Neural cell (in vitro differentiated cells): ENCODE results near the gene ALX1. TPM values are rescaled to one million over a fixed set of nuclear protein-coding genes. Genes with fewer than 3 reads are reported as not detected.
A peak's percentile ranks its signal among the peaks of the same experiment; 100 is the strongest.

Experiments
- H2AFZ ChIP-seq: fragments of 200-600, 300-800 bp; sonication (generic), shearing (Covaris generic); 2 replicates; pipeline ENCODE4 v1.6.0; 2014; ENCODE audit warnings: low read depth, mild to moderate bottlenecking, antibody characterized with exemption, low read length, moderate library complexity
- H3F3A ChIP-seq: fragments of 200-600 bp; shearing (Covaris generic); 2 replicates; pipeline ENCODE4 v1.6.1; 2016; ENCODE audit warnings: mild to moderate bottlenecking, moderate library complexity, mixed read lengths, antibody characterized with exemption, low read length; ENCODE audit not compliant: insufficient read depth, poor library complexity, severe bottlenecking
- H3K27ac ChIP-seq: fragments of 200-600, 300-800 bp; sonication (generic), shearing (Covaris generic); 2 replicates; pipeline ENCODE4 v1.5.1; 2014; ENCODE audit warnings: mild to moderate bottlenecking, low read length, moderate library complexity
- H3K27me3 ChIP-seq: fragments of 300-800, 200-600 bp; sonication (generic), shearing (Covaris generic); 2 replicates; pipeline ENCODE4 v1.6.0; 2014; ENCODE audit warnings: mild to moderate bottlenecking, low read depth, low read length, moderate library complexity; ENCODE audit not compliant: insufficient read depth
- H3K36me3 ChIP-seq: fragments of 300-800, 200-600 bp; sonication (generic), shearing (Covaris generic); 2 replicates; pipeline ENCODE4 v1.5.1; 2014; ENCODE audit warnings: mild to moderate bottlenecking, antibody characterized with exemption, low read length, moderate library complexity; ENCODE audit not compliant: insufficient read depth
- H3K4me2 ChIP-seq: fragments of 300-800, 200-600 bp; sonication (generic), shearing (Covaris generic); 2 replicates; pipeline ENCODE4 v1.6.0; 2014; ENCODE audit warnings: mild to moderate bottlenecking, low read length
- H3K4me3 ChIP-seq: fragments of 300-800, 200-600 bp; sonication (generic), shearing (Covaris generic); 2 replicates; pipeline ENCODE4 v1.5.1; 2014; ENCODE audit warnings: mild to moderate bottlenecking, low read length, moderate library complexity
- H3K79me2 ChIP-seq: fragments of 200-600 bp; shearing (Covaris generic); replicated peaks from 2 replicates; pipeline ENCODE4 v1.6.0; 2014; ENCODE audit warnings: mild to moderate bottlenecking, low read length, moderate library complexity; ENCODE audit not compliant: insufficient read depth
- H3K9ac ChIP-seq: fragments of 300-800, 200-600 bp; sonication (generic), shearing (Covaris generic); 2 replicates; pipeline ENCODE4 v1.6.1; 2016; ENCODE audit warnings: mild to moderate bottlenecking, low read length, mixed read lengths
- H3K9me2 ChIP-seq: fragments of 200-600 bp; shearing (Covaris generic); 2 replicates; pipeline ENCODE4 v1.6.1; 2016; ENCODE audit warnings: mild to moderate bottlenecking, low read length, mixed read lengths; ENCODE audit not compliant: insufficient read depth
- H3K9me3 ChIP-seq: fragments of 200-600, 300-800 bp; sonication (generic), shearing (Covaris generic); 2 replicates; pipeline ENCODE4 v1.6.1; 2016; ENCODE audit warnings: mild to moderate bottlenecking, mixed run types, low read length, moderate library complexity, mixed read lengths
- H4K20me1 ChIP-seq: fragments of 200-600 bp; shearing (Covaris generic); 2 replicates; pipeline ENCODE4 v1.6.1; 2016; ENCODE audit warnings: mild to moderate bottlenecking, mixed run types; ENCODE audit not compliant: insufficient read depth
- EP300 ChIP-seq: fragments of 450-650 bp; conservative IDR thresholded peaks from 2 replicates; pipeline ENCODE4 v1.6.1; 2014; ENCODE audit warnings: antibody characterized with exemption, mild to moderate bottlenecking, moderate library complexity; ENCODE audit not compliant: poor library complexity, severe bottlenecking
- EZH2 ChIP-seq: fragments of 200-600, 300-800 bp; shearing (Covaris generic), sonication (generic); IDR thresholded peaks from 2 replicates; pipeline ENCODE4 v1.6.1; 2014; ENCODE audit warnings: antibody characterized with exemption, low read length, borderline replicate concordance, mild to moderate bottlenecking; ENCODE audit not compliant: insufficient read depth, poor library complexity, severe bottlenecking
- MXI1 ChIP-seq: fragments of 450-650 bp; conservative IDR thresholded peaks from 2 replicates; pipeline ENCODE4 v1.6.1; 2014; ENCODE audit warnings: antibody characterized with exemption, mild to moderate bottlenecking; ENCODE audit not compliant: poor library complexity, severe bottlenecking
- POLR2AphosphoS5 ChIP-seq: IDR thresholded peaks from 2 replicates; pipeline ENCODE4 v1.6.1; 2012
- RAD21 ChIP-seq: fragments of 450-650 bp; conservative IDR thresholded peaks from 2 replicates; pipeline ENCODE4 v1.6.1; 2014; ENCODE audit warnings: antibody characterized with exemption, mild to moderate bottlenecking, moderate library complexity
- SMC3 ChIP-seq: fragments of 450-650 bp; conservative IDR thresholded peaks from 2 replicates; pipeline ENCODE4 v1.6.1; 2014; ENCODE audit warnings: antibody characterized with exemption, mild to moderate bottlenecking, moderate library complexity; ENCODE audit not compliant: poor library complexity
- TAF1 ChIP-seq: IDR thresholded peaks from 2 replicates; pipeline ENCODE4 v1.6.1; 2012; ENCODE audit warnings: low read depth
- polyA plus RNA-seq: library from polyadenylated mRNA; depleted of rRNA; stranded (reverse); fragments of >200 nt; gene quantifications from 2 replicates; pipeline ENCODE4 v1.2.3, GENCODE V29; 2014
- TF ChIP-seq, protein P1 (sequence below): fragments of 450-650 bp; IDR thresholded peaks from 2 replicates; pipeline ENCODE4 v1.5.1; 2014; ENCODE audit warnings: antibody characterized with exemption, mild to moderate bottlenecking, moderate library complexity; ENCODE audit not compliant: poor library complexity, severe bottlenecking
- TF ChIP-seq, protein P2 (sequence below): IDR thresholded peaks from 2 replicates; pipeline ENCODE4 v1.6.1; 2012; ENCODE audit warnings: borderline replicate concordance

ALX1 gene
- polyA plus RNA-seq, 1 donor from 2014 or later: 0.43 TPM

DNA sequence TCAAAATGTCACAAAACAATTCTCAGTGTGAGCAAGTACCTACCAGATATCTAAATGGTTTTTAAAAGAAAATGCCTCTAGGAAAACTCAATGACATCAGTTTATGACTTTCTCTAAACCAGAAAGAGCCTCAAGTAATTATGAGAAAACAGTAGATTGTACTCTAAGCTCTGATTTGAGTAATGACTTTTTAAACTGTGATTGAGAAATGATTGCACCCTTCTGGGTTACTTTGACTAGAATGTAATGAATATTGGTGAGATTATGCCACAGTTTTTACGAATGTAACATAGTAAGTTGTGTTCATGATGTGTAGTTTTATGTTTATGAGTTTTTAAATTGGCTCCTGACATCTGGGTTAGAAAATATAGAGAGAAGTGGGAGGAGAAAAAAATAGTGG is 68.8 kb downstream of the ALX1 start:
- no peak overlapping the region for H3K4me2 ChIP-seq
- H3K27me3 ChIP-seq: no peaks in the 10 kb centered on the region
- H3K79me2 ChIP-seq: no peaks in the 10 kb centered on the region
- H3K27ac ChIP-seq: no peak overlapping the region
- no peaks in the 10 kb centered on the region for H3F3A ChIP-seq
- H2AFZ ChIP-seq: no peak overlapping the region
- H3K4me3 ChIP-seq: no peak overlapping the region
- no peaks in the 10 kb centered on the region for H4K20me1 ChIP-seq
- no peaks in the 10 kb centered on the region for H3K9me2 ChIP-seq
- no peak overlapping the region for H3K9ac ChIP-seq
- no peak for TF ChIP-seq MXI1
- TF ChIP-seq EZH2: no peak
- no peak for TF ChIP-seq SMC3
- TF ChIP-seq TAF1: no peak
- no peak for TF ChIP-seq RAD21
- no peak for TF ChIP-seq POLR2AphosphoS5
- no peak for TF ChIP-seq EP300
- TF ChIP-seq, protein P1, sequence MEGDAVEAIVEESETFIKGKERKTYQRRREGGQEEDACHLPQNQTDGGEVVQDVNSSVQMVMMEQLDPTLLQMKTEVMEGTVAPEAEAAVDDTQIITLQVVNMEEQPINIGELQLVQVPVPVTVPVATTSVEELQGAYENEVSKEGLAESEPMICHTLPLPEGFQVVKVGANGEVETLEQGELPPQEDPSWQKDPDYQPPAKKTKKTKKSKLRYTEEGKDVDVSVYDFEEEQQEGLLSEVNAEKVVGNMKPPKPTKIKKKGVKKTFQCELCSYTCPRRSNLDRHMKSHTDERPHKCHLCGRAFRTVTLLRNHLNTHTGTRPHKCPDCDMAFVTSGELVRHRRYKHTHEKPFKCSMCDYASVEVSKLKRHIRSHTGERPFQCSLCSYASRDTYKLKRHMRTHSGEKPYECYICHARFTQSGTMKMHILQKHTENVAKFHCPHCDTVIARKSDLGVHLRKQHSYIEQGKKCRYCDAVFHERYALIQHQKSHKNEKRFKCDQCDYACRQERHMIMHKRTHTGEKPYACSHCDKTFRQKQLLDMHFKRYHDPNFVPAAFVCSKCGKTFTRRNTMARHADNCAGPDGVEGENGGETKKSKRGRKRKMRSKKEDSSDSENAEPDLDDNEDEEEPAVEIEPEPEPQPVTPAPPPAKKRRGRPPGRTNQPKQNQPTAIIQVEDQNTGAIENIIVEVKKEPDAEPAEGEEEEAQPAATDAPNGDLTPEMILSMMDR: no peak
- TF ChIP-seq, protein P2, sequence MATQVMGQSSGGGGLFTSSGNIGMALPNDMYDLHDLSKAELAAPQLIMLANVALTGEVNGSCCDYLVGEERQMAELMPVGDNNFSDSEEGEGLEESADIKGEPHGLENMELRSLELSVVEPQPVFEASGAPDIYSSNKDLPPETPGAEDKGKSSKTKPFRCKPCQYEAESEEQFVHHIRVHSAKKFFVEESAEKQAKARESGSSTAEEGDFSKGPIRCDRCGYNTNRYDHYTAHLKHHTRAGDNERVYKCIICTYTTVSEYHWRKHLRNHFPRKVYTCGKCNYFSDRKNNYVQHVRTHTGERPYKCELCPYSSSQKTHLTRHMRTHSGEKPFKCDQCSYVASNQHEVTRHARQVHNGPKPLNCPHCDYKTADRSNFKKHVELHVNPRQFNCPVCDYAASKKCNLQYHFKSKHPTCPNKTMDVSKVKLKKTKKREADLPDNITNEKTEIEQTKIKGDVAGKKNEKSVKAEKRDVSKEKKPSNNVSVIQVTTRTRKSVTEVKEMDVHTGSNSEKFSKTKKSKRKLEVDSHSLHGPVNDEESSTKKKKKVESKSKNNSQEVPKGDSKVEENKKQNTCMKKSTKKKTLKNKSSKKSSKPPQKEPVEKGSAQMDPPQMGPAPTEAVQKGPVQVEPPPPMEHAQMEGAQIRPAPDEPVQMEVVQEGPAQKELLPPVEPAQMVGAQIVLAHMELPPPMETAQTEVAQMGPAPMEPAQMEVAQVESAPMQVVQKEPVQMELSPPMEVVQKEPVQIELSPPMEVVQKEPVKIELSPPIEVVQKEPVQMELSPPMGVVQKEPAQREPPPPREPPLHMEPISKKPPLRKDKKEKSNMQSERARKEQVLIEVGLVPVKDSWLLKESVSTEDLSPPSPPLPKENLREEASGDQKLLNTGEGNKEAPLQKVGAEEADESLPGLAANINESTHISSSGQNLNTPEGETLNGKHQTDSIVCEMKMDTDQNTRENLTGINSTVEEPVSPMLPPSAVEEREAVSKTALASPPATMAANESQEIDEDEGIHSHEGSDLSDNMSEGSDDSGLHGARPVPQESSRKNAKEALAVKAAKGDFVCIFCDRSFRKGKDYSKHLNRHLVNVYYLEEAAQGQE: no peak
- H3K36me3 ChIP-seq: no peaks in the 10 kb centered on the region
- no peaks in the 10 kb centered on the region for H3K9me3 ChIP-seq

GRCh38 chr12:85350356-85350755 is 70.3 kb downstream of the ALX1 start:
- Histone ChIP-seq H3K36me3 (no peaks in the 10 kb centered on the region), H3K27ac (no peak overlapping the region), H3K9ac (no peak overlapping the region), H3K4me3 (no peak overlapping the region), H3K9me3 (no peaks in the 10 kb centered on the region), H3K9me2 (no peaks in the 10 kb centered on the region), H2AFZ (no peak overlapping the region), H3K79me2 (no peaks in the 10 kb centered on the region), H3F3A (no peaks in the 10 kb centered on the region), H3K27me3 (no peaks in the 10 kb centered on the region), H4K20me1 (no peaks in the 10 kb centered on the region), H3K4me2 (no peak overlapping the region)
- TF ChIP-seq, protein P2: peak; percentile 27
- TF ChIP-seq SMC3 (no peak), EZH2 (no peak), RAD21 (no peak), POLR2AphosphoS5 (peak; percentile 80), EP300 (peak; percentile 81), TAF1 (no peak)
- TF ChIP-seq, protein P1: no peak
